Naive B cell (primary cell): Measurements from ENCODE around the gene TAL2. TPM values are rescaled to one million over a fixed set of nuclear protein-coding genes. Genes with fewer than 3 reads are reported as not detected.

Experiments used
- ATAC-seq, 2 donors: fragments of 150-1000 bp; cut with Tn5 transposase; 2 replicates each; pipeline ENCODE4 v1.10.0; 2021; ENCODE audit warnings: low read depth in 2 of 2, mild to moderate bottlenecking in 2 of 2, moderate library complexity in 2 of 2
- DNase-seq: peaks from one replicate; pipeline ENCODE4 v3.0.0; 2022
- H3K27ac Mint-ChIP-seq, 6 donors: one replicate each; pipeline ENCODE4 v1.8.0; 2020 to 2022; ENCODE audit warnings: mild to moderate bottlenecking in 6 of 6, mixed read lengths in 6 of 6, moderate library complexity in 5 of 6, inconsistent platforms in 2 of 6
- H3K27me3 Mint-ChIP-seq, 3 donors: one replicate each; pipeline ENCODE4 v1.8.0; 2021 to 2022; ENCODE audit warnings: mixed read lengths in 3 of 3, mild to moderate bottlenecking in 1 of 3
- H3K36me3 Mint-ChIP-seq, 2 donors: one replicate each; pipeline ENCODE4 v1.8.0; 2020 to 2022; ENCODE audit warnings: mixed read lengths in 2 of 2, inconsistent platforms in 1 of 2, mild to moderate bottlenecking in 1 of 2
- H3K4me1 Mint-ChIP-seq, 3 donors: one replicate each; pipeline ENCODE4 v1.8.0; 2020 to 2022; ENCODE audit warnings: mixed read lengths in 3 of 3, inconsistent platforms in 1 of 3, mild to moderate bottlenecking in 1 of 3, moderate library complexity in 1 of 3
- H3K4me3 Mint-ChIP-seq, 8 donors: one replicate each; pipeline ENCODE4 v1.8.0; 2020 to 2022; ENCODE audit warnings: mild to moderate bottlenecking in 8 of 8, mixed read lengths in 8 of 8, moderate library complexity in 8 of 8, inconsistent platforms in 2 of 8
- H3K9me3 Mint-ChIP-seq, 7 donors: one replicate each; pipeline ENCODE4 v1.8.0; 2020 to 2022; ENCODE audit warnings: mixed read lengths in 7 of 7, mild to moderate bottlenecking in 5 of 7, inconsistent platforms in 2 of 7, moderate library complexity in 1 of 7
- polyA plus RNA-seq, 6 donors: library from polyadenylated mRNA; unstranded; fragments of 300-500 nt; fragmentation: Illumina TruSeq; gene quantifications; one replicate each; pipeline ENCODE4 v1.2.3, GENCODE V29; 2021; ENCODE audit warnings: low read depth in 6 of 6

Gene TAL2
- polyA plus RNA-seq, 6 donors from 2014 or later = 1.4 to 5.3 (median 2.5) TPM

DNA sequence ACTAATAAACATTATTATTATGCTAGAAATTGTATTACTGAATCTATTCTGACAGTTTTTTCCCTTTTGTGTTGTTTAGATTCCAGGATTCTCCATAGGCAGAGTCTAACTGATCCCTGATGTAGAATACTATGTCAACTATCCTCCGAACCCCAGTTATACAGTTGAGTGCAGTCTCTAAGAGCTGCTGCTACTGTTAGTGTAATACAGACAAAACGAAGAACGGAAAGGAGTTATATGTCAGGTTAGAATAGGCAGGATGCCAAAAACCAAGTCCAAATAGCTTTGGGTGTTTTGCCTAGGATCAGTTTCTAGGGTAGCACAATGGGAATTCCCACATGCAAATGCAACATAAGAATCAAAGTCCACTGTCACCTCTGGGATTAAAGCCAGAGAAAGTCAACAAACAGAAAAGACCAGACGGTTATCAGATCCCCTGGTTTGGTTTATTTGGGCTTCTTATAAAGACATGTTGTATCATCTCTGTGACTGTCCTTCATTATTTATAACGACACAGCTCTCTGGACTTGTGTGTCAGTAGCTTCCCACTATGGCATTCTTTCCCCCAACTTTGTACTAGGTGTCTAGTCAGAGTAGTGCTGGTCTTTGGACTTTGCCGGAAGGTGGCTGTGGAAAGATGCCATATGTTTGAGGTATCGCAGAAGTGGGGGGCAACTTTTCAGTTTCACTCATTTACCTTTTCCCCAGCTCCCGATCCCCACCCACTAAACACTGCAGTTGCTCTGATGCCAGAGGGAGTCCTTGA, 17.2 kb downstream of the TAL2 start:
- ATAC-seq (no peak), DNase-seq (no peak)
- Mint-ChIP-seq H3K27me3 (peaks cover 0 to 10% (median 4%) of the 10 kb centered on the region in 3 donors), H3K9me3 (no peaks in the 10 kb centered on the region), H3K36me3 (no peaks in the 10 kb centered on the region), H3K4me1 (peaks cover 0 to 2% (median 0%) of the 10 kb centered on the region in 3 donors), H3K27ac (no peak overlapping the region), H3K4me3 (no peak overlapping the region)

DNA sequence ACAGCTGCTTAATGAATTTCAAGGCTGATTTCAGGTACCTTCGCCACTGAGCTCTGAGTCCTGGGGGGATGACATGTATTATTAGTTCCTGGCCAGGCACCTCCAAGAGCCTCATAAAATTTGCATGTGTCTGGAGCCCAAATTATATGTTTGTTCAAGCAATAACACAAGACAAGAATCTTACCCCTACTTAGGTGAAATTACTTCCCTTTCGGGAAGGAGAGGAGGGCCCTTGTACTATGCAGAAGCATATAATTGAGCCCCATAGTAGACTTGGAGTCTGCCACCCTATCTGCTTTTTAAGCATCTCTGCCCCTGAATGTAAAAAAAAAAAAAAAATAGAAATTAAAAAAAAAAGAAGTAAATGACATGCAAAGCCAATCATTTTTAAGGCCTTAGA, 19.1 kb downstream of the TAL2 start:
- H3K4me1 Mint-ChIP-seq = no peaks in the 10 kb centered on the region

DNA sequence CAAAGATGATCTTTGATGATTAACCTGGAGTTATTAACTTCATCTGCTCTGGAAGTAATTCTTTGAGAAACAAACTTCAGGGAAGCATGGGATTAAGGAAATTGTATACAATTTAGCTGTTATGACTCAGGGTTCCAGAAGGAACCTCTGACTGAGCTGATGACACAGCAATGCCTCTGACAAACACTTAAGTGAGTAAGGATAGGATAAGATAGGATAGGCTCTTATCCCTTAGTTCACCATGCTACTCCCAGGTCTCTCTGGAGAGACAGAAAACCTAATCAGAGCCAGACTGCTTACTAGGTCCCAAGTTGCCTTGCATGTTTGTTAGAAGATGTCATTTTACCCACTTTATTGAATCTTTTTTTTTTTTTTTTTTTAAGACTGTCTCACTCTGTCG, 19.5 kb downstream of the TAL2 start:
- ATAC-seq = no peak
- Mint-ChIP-seq H3K4me1 (no peaks in the 10 kb centered on the region), H3K9me3 (no peaks in the 10 kb centered on the region), H3K36me3 (no peaks in the 10 kb centered on the region), H3K4me3 (no peak overlapping the region), H3K27ac (no peak overlapping the region), H3K27me3 (peaks cover 0 to 10% (median 4%) of the 10 kb centered on the region in 3 donors)
- no peak for DNase-seq

More for the DNA sequence above, 19.1 kb downstream of the TAL2 start:
- DNase-seq = no peak
- Mint-ChIP-seq H3K36me3 (no peaks in the 10 kb centered on the region), H3K27ac (no peak overlapping the region), H3K4me3 (no peak overlapping the region), H3K9me3 (no peaks in the 10 kb centered on the region), H3K27me3 (peaks cover 0 to 10% (median 4%) of the 10 kb centered on the region in 3 donors)
- ATAC-seq = no peak

DNA sequence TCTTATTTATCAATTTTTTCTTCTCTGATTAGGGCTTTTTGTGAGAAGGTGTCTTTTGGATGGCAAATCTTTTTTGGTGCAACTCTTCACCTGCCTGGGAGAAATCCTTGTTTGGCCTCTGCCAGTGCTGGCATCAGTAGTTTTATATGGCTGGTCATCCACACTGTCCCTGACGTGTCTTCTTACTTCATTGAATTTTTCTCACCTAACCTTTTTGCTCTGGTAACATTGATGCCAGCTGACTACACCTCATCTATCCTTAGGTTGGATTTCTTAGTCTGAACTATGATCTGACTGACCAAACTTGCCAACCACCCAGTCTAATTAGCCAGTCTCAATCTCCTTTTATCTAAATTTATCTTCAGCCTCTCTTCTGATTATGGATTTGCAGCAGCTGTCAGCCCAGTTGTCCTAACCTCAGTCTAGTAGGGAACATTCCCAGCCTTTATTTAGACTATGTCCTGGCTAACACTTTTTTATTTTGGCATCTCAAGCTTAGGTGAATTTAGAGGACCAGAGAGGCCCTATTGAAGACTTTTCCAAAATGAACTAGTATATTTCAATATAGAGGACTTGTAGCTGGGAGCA, 21.5 kb downstream of the TAL2 start:
- H3K27ac Mint-ChIP-seq = no peak overlapping the region
- no peak for ATAC-seq
- H3K27me3 Mint-ChIP-seq = peaks cover 0 to 24% (median 6%) of the 10 kb centered on the region in 3 donors
- no peak for DNase-seq
- no peaks in the 10 kb centered on the region for H3K9me3 Mint-ChIP-seq
- no peaks in the 10 kb centered on the region for H3K4me1 Mint-ChIP-seq
- H3K4me3 Mint-ChIP-seq = no peak overlapping the region
- H3K36me3 Mint-ChIP-seq = peaks cover 0 to 4% of the 10 kb centered on the region in 2 donors

DNA sequence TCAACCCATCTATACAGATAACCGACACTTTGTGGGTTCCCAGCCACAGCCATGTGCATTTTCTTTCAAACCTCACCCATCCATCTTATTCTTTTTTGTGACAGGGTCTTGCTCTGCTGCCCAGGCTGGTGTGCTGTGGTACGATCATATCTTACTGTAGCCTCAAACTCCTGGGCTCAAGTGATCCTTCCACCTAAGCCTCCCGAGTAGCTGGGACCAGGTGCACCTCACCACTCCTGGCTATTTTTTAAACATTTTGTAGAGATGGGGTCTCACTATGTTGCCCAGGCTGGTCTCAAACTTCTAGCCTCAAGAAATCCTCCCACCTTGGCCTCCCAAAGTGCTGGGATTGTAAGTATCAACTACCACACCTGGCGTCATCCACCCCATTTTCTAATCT, 24.7 kb downstream of the TAL2 start:
- ATAC-seq = no peak
- H3K36me3 Mint-ChIP-seq = peaks cover 0 to 4% of the 10 kb centered on the region in 2 donors
- no peaks in the 10 kb centered on the region for H3K4me1 Mint-ChIP-seq
- peaks cover 8 to 34% (median 16%) of the 10 kb centered on the region in 3 donors for H3K27me3 Mint-ChIP-seq
- H3K4me3 Mint-ChIP-seq = no peak overlapping the region
- H3K9me3 Mint-ChIP-seq = no peaks in the 10 kb centered on the region
- H3K27ac Mint-ChIP-seq = no peak overlapping the region
- no peak for DNase-seq

DNA sequence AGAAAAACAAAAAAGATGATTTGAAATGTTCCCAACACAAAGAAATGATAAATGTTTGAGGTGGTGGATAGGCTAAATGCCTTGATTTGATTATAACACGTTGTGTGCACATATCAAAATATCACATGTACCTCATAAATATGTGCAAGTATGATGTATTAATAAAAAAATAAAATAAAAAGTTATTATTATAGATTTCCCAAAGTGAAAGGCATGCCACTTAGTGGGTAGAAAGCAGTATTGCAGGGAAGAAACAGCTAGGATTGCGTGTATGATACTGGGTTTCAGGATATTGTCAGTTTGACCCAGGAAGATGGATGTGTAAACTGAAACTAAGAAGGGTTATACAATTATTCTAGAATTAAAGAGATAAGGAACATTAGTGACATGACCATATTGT, 28.5 kb downstream of the TAL2 start:
- Mint-ChIP-seq H3K27ac (no peak overlapping the region), H3K27me3 (peaks cover 8 to 34% (median 21%) of the 10 kb centered on the region in 3 donors), H3K4me1 (peaks cover 14 to 18% (median 14%) of the 10 kb centered on the region in 3 donors), H3K9me3 (no peaks in the 10 kb centered on the region), H3K36me3 (peaks cover 0 to 4% of the 10 kb centered on the region in 2 donors), H3K4me3 (peak overlapping the region in 1 of 8 donors; percentile 8)
- DNase-seq (no peak), ATAC-seq (no peak)

DNA sequence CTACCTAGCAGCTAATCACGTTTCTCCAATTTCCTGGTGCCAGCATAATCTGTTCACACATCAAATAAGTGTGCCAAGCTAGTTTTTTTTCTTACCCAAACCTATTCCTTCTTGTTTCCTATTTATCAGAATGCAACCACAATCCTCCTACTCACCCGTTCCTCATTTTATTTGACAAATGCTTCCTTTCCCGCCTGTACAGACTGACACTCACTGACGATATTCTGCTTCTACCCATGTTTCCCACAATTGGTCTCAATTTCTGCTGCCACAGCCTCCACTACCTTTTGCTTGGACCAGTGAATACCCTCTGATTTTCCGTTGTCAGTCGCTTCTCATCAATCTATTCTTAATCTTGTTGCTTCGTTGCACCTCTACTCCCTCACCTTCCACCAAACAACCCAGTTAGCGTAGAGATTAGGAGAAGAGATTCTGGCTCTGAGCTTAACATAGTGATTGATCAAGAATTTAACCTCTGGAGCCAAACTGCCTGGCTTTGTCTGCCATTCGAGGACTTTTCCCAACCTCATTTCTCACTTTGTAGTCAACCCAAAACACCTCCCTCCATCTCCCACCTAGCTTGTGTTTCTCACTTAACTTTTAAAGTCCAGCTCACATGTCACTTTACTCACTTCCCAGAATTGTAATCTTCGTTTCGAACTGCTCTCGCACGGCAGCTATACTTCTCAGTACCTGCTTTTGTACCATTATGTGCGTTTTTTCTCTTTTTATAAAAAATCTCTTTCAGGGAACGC, 31.4 kb downstream of the TAL2 start:
- Mint-ChIP-seq H3K27me3 (peaks cover 8 to 20% (median 15%) of the 10 kb centered on the region in 3 donors), H3K27ac (peak overlapping the region; percentile 2 to 86 (median 44)), H3K36me3 (no peaks in the 10 kb centered on the region), H3K9me3 (no peaks in the 10 kb centered on the region), H3K4me1 (peaks cover 16 to 20% (median 18%) of the 10 kb centered on the region in 3 donors), H3K4me3 (peak overlapping the region; percentile 74 to 96 (median 86))
- peak; percentile 40 for DNase-seq
- peak; percentile 18 to 32 for ATAC-seq

DNA sequence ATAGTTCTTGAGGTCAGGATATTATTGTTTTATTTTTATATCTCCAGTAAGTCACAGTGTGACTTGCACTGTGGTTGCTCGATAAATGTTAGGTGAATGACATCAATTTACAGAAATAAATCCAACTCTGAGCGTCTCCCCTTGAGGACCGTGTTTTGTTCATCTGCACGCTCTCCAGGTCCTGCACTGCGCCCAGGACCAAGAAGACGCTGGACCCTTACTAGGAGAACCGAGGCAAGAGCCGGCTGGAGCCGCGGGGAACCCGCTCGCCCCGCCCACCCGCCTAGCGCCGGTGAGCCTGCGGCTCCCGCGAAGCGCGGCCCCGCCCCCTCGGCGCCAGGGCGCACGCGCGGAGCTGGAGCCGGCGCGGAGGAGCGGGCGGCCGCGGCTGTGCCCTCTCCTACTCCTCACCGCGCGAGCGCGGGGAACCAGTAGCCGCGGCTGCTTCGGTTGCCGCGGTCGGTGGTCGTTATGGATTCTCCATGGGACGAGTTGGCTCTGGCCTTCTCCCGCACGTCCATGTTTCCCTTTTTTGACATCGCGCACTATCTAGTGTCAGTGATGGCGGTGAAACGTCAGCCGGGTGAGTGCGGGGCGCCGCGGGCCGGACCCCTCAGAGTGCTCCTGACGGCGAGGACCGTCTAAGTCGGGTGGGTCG, 32.1 kb downstream of the TAL2 start, which contains the start of gene TMEM38B:
Gene TMEM38B, plus strand, starts transcription at position 352 of the 658 bp plus-strand sequence. Its CDS starts 120 bp downstream, at position 472.
- Mint-ChIP-seq H3K4me3 (peak within 1 kb of the TSS; percentile 74 to 97 (median 88)), H3K27ac (peak within 1 kb of the TSS; percentile 32 to 94 (median 91)), H3K36me3 (no peaks in the 10 kb centered on the region), H3K9me3 (no peaks in the 10 kb centered on the region), H3K27me3 (peaks cover 8 to 18% (median 15%) of the 10 kb centered on the region in 3 donors), H3K4me1 (peaks cover 18 to 24% (median 18%) of the 10 kb centered on the region in 3 donors)
- DNase-seq (peak; percentile 84), ATAC-seq (peak; percentile 78 to 80)

DNA sequence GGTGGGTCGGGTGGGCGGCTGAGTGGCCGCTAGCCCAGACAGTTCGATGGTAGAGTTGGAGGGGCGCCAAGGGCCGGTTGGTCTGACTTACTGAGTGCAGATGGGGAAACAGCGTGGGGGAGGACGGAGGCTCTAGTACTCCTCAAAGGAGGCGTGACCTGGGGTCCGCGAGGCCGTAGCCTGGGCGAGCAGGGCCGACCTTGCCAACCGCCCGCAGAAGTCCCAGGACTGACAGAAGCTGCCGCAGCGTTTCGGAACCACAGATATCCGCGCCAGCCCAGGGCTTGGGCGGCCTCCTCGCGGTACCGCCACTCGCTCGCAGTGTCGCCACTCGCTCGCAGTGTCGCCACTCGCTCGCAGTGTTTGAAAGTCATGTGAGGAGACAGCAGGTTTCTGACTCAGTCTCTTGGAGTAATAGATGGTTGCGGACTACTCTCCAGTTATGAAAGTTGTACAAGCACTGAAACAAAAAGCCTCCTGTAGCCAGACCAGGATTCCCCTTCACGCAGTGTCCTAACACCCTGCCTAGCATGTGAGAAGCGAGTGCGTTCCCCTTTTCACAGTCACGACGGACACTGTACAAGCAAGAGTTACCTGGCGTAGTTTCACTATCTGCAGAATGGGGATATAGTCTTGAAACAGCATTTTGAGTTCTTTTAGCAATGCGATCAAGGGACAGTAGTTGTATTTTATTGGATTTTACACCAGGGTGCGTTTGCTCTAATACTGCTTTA, 32.8 kb downstream of the TAL2 start:
- DNase-seq (peak; percentile 63), ATAC-seq (peak; percentile 61 to 62)
- H3K27me3 Mint-ChIP-seq = peaks cover 8 to 12% (median 12%) of the 10 kb centered on the region in 3 donors
- no peaks in the 10 kb centered on the region for H3K36me3 Mint-ChIP-seq
- no peaks in the 10 kb centered on the region for H3K9me3 Mint-ChIP-seq
- peak overlapping the region; percentile 32 to 94 (median 92) for H3K27ac Mint-ChIP-seq
- H3K4me3 Mint-ChIP-seq = peak overlapping the region; percentile 74 to 97 (median 88)
- H3K4me1 Mint-ChIP-seq = peaks cover 18 to 31% (median 25%) of the 10 kb centered on the region in 3 donors

DNA sequence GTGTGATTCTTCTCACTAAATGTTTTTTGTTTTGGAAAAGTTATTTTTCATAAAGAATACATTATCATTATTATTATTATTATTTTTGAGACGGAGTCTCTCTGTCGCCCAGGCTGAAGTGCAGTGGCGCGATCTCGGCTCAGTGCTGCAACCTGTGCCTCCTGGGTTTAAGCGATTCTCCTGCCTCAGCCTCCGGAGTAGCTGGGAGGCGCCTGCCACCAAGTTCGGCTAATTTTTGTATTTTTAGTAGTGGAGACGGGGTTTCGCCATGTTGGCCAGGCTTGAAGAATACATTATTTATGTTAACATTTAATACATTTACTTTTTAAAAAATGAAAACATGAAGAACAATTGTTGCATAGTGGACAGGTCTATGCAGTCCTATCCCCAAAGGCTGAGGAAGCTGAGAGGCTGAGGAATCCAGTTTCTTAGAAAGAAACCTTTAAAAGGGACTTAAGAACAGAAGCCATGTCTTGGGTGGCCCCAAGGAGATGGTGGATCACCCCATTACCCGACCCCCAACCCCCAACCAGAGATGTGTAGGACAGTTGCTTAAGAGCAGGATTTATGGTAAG, 34.0 kb downstream of the TAL2 start:
- H3K9me3 Mint-ChIP-seq = no peaks in the 10 kb centered on the region
- DNase-seq = no peak
- ATAC-seq = no peak
- peaks cover 28 to 42% (median 38%) of the 10 kb centered on the region in 3 donors for H3K4me1 Mint-ChIP-seq
- no peak overlapping the region for H3K27ac Mint-ChIP-seq
- H3K4me3 Mint-ChIP-seq = peak overlapping the region in 4 of 8 donors; percentile 1 to 89 (median 48)
- H3K27me3 Mint-ChIP-seq = peaks cover 0 to 6% (median 5%) of the 10 kb centered on the region in 3 donors
- no peaks in the 10 kb centered on the region for H3K36me3 Mint-ChIP-seq

DNA sequence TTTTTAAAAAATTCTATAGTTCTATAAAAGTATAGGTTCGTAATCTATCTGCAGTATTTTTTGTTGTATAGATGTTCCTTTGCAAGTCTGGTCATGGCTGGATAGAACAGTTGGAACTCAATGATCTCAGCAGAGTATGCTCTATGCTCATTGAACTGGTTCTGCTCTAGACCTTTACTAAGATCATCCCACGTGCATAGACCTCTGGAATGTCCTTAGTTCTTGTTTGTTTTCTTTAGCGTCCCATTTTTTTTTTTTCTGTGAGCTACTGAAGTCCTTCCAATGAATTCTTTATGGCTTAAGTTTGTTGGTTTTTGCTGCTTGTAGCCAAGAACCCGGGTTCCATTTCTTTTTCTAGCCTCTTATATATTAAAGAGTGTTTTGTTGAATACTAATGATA, 35.6 kb downstream of the TAL2 start:
- Mint-ChIP-seq H3K27ac (no peak overlapping the region), H3K9me3 (peaks cover 0 to under 1% (median 0%) of the 10 kb centered on the region in 7 donors), H3K4me3 (no peak overlapping the region)

DNA sequence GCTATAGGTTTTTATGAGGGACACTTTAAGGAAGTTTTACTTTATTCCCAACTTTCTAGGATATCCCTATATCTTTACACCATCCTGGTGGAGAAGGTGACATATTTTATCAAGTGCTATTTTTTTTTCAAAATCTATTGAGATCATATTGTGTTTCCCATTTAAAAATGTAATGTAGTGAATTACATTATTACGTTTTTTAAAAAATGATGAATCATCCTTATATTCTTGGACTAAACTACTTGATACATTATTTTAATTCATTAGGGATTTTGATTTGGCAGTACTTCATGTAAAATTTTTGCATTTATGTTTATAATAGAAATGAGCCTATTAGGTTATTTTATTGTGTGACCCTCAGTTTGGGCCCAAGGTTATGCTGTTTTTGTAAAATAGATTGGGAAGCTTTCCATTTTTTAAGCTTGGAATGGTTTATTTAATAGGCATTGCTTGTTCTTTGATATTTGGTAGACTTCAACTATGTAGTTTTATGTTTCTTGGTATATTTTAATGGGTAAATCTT, 36.2 kb downstream of the TAL2 start:
- Mint-ChIP-seq H3K9me3 (peaks cover 0 to 2% (median 0%) of the 10 kb centered on the region in 7 donors), H3K4me3 (no peak overlapping the region), H3K27ac (no peak overlapping the region), H3K36me3 (no peaks in the 10 kb centered on the region), H3K27me3 (peaks cover 0 to 3% (median 0%) of the 10 kb centered on the region in 3 donors), H3K4me1 (peaks cover 30 to 43% (median 40%) of the 10 kb centered on the region in 3 donors)
- ATAC-seq (no peak), DNase-seq (no peak)

More for the DNA sequence above, 35.6 kb downstream of the TAL2 start:
- Mint-ChIP-seq H3K36me3 (no peaks in the 10 kb centered on the region), H3K27me3 (peaks cover 0 to 5% (median 0%) of the 10 kb centered on the region in 3 donors), H3K4me1 (peaks cover 32 to 45% (median 43%) of the 10 kb centered on the region in 3 donors)
- no peak for ATAC-seq
- no peak for DNase-seq
